OCI-LY7 (cell line): Measurements from ENCODE around the gene RPL38. TPM values are rescaled to one million over a fixed set of nuclear protein-coding genes. Genes with fewer than 3 reads are reported as not detected.

ENCODE experiments used
- BruUV-seq: library from RNA; stranded (reverse); fragments of 400-500 nt; replicated peaks from 2 replicates; lab custom pipeline; 2021; lab: Mats Ljungman, UMichigan
- CTCF ChIA-PET: fragments of 300-600 bp; sonication (Branson Sonifier 250); formaldehyde crosslinking; loops from one replicate; lab custom pipeline; 2022; ENCODE audit warnings: antibody characterized with exemption; ENCODE audit not compliant: unreplicated experiment; lab: Charles Lee
- POLR2A ChIA-PET: fragments of 300-600 bp; sonication (Branson Sonifier 250); formaldehyde crosslinking; loops from one replicate; lab custom pipeline; 2022; ENCODE audit warnings: antibody characterized with exemption; lab: Charles Lee
- DNase-seq: peaks from one replicate; pipeline ENCODE4 v3.0.0-alpha.2; 2015; ENCODE audit warnings: low spot score
- H2AFZ ChIP-seq: fragments of 200-600 bp; sonication (generic), shearing (Covaris generic); 2 replicates; pipeline ENCODE4 v1.6.1; 2014; ENCODE audit warnings: mild to moderate bottlenecking, antibody characterized with exemption, low read length, moderate library complexity
- H3K27ac ChIP-seq: fragments of 200-600 bp; sonication (generic); 2 replicates; pipeline ENCODE4 v1.5.1; 2014; ENCODE audit warnings: mixed run types, low read depth, mild to moderate bottlenecking, moderate library complexity, low read length, inconsistent platforms; ENCODE audit not compliant: poor library complexity, severe bottlenecking
- H3K36me3 ChIP-seq: fragments of 200-600 bp; sonication (generic); 2 replicates; pipeline ENCODE4 v1.6.1; 2014; ENCODE audit warnings: mild to moderate bottlenecking, antibody characterized with exemption, low read length, moderate library complexity, mixed read lengths; ENCODE audit not compliant: insufficient read depth
- H3K4me1 ChIP-seq: fragments of 200-600 bp; sonication (generic); 2 replicates; pipeline ENCODE4 v1.5.1; 2014; ENCODE audit warnings: mild to moderate bottlenecking, low read length; ENCODE audit not compliant: insufficient read depth, poor library complexity, severe bottlenecking
- H3K4me2 ChIP-seq: fragments of 200-600 bp; sonication (generic); 2 replicates; pipeline ENCODE4 v1.6.1; 2014; ENCODE audit warnings: mild to moderate bottlenecking, low read length
- H3K4me3 ChIP-seq: fragments of 200-600 bp; sonication (generic); 2 replicates; pipeline ENCODE4 v1.5.1; 2014; ENCODE audit warnings: mild to moderate bottlenecking, low read depth, low read length; ENCODE audit not compliant: poor library complexity, severe bottlenecking
- H3K79me2 ChIP-seq: fragments of 200-600 bp; sonication (generic); 2 replicates; pipeline ENCODE4 v1.6.1; 2016; ENCODE audit warnings: low read depth, mild to moderate bottlenecking, low read length, moderate library complexity, mixed read lengths; ENCODE audit not compliant: insufficient read depth
- H3K9me2 ChIP-seq: fragments of 200-600 bp; sonication (generic); 2 replicates; pipeline ENCODE4 v1.6.1; 2016; ENCODE audit warnings: mild to moderate bottlenecking, low read length, mixed read lengths; ENCODE audit not compliant: insufficient read depth
- H3K9me3 ChIP-seq: fragments of 200-600 bp; sonication (generic); 2 replicates; pipeline ENCODE4 v1.6.1; 2014; ENCODE audit warnings: mild to moderate bottlenecking, mixed run types, low read length, mixed read lengths
- H4K20me1 ChIP-seq: fragments of 200-600 bp; sonication (generic); 2 replicates; pipeline ENCODE4 v1.6.1; 2014; ENCODE audit warnings: mild to moderate bottlenecking, antibody characterized with exemption, low read length, moderate library complexity, mixed read lengths; ENCODE audit not compliant: insufficient read depth
- EZH2phosphoT487 ChIP-seq: fragments of 200-600 bp; sonication (generic); IDR thresholded peaks from 2 replicates; pipeline ENCODE4 v1.6.1; 2018; ENCODE audit warnings: low read depth, borderline replicate concordance, mild to moderate bottlenecking, mixed run types, antibody characterized with exemption, low read length, moderate library complexity, mixed read lengths
- intact Hi-C: fragments of 100-400 bp; cut with micrococcal nuclease; formaldehyde crosslinking; loops from one replicate; pipeline ENCODE4 v1.10.0; 2022; ENCODE audit not compliant: unreplicated experiment
- total RNA-seq, 2 experiments: library from RNA; depleted of rRNA in 1 of 2; stranded (reverse); fragments of >200 nt in 1 of 2; shearing (Covaris generic) in 1 of 2; gene quantifications; 2 replicates each; pipeline ENCODE4 v1.2.3, GENCODE V29; 2014 to 2022
- TF ChIP-seq, protein P1 (sequence below): fragments of 200-600 bp; sonication (generic); conservative IDR thresholded peaks from 2 replicates; pipeline ENCODE4 v1.5.1; 2014; ENCODE audit warnings: mild to moderate bottlenecking, antibody characterized with exemption, low read length, moderate library complexity, mixed read lengths

RPL38 gene
- total RNA-seq, 2 experiments from 2014 or later = 1,845 to 4,732 TPM

DNA sequence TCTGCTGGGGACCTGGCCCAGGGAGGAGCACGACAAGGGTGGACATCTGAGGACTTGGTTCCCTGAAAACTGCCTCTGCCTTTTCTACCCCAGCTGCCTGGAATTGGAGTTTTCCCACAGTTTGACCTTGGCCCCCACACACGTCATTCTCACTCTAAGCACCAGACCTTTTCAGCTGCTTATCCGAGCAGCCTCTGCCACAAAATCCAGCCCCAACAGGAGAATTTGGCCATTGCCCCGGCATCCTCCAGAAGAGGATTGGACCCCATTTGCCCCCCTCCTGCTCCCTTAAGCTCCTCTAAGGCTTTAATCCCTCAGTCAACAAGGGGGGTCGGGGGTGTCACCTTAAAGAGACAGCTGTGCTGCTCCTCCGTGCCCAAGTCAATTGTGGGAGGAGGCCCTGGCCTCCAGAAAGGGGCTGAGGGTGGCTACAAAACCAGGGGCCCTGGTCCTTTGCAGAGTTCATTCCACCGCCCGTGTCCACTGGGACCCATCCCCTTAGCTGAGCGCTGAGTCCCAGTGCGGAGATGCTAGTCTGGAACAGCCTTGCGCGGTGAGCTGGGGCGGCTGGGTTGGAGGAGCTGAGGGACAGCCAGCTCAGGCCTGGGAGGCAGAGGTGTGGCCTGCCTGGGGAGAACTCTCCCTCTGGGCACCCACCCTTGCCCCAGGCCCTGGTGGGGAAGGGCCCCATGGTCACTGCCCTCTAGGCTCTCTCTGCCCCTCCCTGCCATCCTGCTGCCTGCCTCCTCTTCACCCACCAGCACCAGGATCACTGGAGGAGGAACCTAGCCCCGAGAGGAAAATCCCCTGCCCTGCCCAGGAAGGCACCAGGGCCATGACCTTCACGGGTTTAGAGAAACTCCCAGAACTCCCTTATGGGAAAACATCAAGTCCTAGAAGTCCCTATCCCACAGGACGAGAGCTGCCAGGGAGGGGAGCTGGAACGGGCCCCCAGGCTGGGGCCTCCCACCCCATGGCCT lies 28.7 kb downstream of the RPL38 start:
- ChIA-PET POLR2A (no interaction called here), CTCF (no interaction called here)
- H3K4me2 ChIP-seq = no peak overlapping the region
- H3K79me2 ChIP-seq = no peaks in the 10 kb centered on the region
- intact Hi-C loops = no loop called here
- no peak overlapping the region for H2AFZ ChIP-seq
- TF ChIP-seq EZH2phosphoT487 = no peak
- TF ChIP-seq, protein P1, sequence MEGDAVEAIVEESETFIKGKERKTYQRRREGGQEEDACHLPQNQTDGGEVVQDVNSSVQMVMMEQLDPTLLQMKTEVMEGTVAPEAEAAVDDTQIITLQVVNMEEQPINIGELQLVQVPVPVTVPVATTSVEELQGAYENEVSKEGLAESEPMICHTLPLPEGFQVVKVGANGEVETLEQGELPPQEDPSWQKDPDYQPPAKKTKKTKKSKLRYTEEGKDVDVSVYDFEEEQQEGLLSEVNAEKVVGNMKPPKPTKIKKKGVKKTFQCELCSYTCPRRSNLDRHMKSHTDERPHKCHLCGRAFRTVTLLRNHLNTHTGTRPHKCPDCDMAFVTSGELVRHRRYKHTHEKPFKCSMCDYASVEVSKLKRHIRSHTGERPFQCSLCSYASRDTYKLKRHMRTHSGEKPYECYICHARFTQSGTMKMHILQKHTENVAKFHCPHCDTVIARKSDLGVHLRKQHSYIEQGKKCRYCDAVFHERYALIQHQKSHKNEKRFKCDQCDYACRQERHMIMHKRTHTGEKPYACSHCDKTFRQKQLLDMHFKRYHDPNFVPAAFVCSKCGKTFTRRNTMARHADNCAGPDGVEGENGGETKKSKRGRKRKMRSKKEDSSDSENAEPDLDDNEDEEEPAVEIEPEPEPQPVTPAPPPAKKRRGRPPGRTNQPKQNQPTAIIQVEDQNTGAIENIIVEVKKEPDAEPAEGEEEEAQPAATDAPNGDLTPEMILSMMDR = no peak
- H3K9me3 ChIP-seq = no peaks in the 10 kb centered on the region
- no peaks in the 10 kb centered on the region for H4K20me1 ChIP-seq
- H3K4me1 ChIP-seq = no peaks in the 10 kb centered on the region
- no peak overlapping the region for H3K4me3 ChIP-seq
- no peak overlapping the region for H3K27ac ChIP-seq
- no peaks in the 10 kb centered on the region for H3K9me2 ChIP-seq
- H3K36me3 ChIP-seq = no peaks in the 10 kb centered on the region
- no TSS peak for BruUV-seq
- no peak for DNase-seq

DNA sequence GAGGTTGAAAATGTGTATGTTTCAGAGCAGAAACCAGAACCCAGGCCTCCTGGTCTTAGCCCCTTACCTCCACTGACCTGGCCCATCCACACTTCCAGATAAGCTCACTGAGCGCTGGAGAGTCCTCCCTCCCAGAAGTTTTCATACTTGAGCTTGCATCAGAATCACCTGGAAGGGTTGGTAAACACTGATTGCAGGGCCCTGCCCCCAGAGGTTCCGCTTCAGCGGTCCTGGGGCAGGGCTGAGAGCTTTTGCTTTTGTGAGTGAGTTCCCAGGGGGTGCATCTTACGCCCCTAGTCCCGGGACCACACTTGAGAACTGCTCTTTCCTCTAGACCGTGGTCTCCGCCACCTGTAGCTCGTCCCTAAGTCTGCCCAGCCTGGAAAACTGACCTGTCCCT lies 30.5 kb downstream of the RPL38 start:
- Histone ChIP-seq H3K9me3 (no peaks in the 10 kb centered on the region), H4K20me1 (no peaks in the 10 kb centered on the region), H3K4me3 (no peak overlapping the region), H3K4me2 (no peak overlapping the region), H3K4me1 (no peaks in the 10 kb centered on the region), H3K36me3 (no peaks in the 10 kb centered on the region), H3K27ac (no peak overlapping the region), H3K79me2 (no peaks in the 10 kb centered on the region), H3K9me2 (no peaks in the 10 kb centered on the region), H2AFZ (no peak overlapping the region)
- BruUV-seq = no TSS peak
- ChIA-PET POLR2A (no interaction called here), CTCF (no interaction called here)
- intact Hi-C loops = no loop called here
- TF ChIP-seq EZH2phosphoT487 = no peak
- no peak for DNase-seq

DNA sequence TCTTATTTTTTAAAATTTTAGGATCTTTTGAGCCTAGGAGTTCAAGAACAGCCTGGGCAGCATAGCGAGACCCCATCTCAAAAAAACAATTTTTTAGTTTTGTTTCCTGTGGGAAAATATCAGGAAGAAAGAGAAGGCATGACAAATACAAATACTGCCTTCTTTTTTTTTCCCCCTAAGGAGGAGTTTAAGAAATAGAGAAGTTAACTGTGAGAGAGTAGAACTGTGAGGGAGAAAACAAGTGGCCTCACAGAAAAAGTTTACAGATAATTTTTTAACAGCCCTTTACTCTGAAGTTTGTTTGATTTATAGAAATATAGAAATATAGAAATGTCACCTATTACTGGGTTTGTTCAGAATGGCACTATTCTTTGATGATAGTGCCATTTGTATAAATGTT lies 31.0 kb downstream of the RPL38 start:
- no peaks in the 10 kb centered on the region for H3K4me1 ChIP-seq
- ChIA-PET POLR2A (no interaction called here), CTCF (no interaction called here)
- no peaks in the 10 kb centered on the region for H3K9me3 ChIP-seq
- BruUV-seq = no TSS peak
- H3K27ac ChIP-seq = no peak overlapping the region
- TF ChIP-seq EZH2phosphoT487 = no peak
- TF ChIP-seq, protein P1 = no peak
- no peak for DNase-seq
- intact Hi-C loops = no loop called here
- H3K79me2 ChIP-seq = no peaks in the 10 kb centered on the region
- no peak overlapping the region for H2AFZ ChIP-seq
- no peak overlapping the region for H3K4me3 ChIP-seq
- no peaks in the 10 kb centered on the region for H3K36me3 ChIP-seq
- no peak overlapping the region for H3K4me2 ChIP-seq
- no peaks in the 10 kb centered on the region for H4K20me1 ChIP-seq
- no peaks in the 10 kb centered on the region for H3K9me2 ChIP-seq
